HCT116 (cell line): ENCODE data around the gene MIB2.
"Not testable (repeated sequence)": the region's sequence is repeated elsewhere in the genome, so short reads cannot be mapped to it uniquely, and the experiment has no call there.

Source experiments
- EZH2 ChIP-seq: fragments of 200-600 bp; sonication (generic); IDR thresholded peaks from 2 replicates; pipeline ENCODE4 v1.6.1; 2017; ENCODE audit warnings: antibody characterized with exemption, mixed run types
- POLR2A ChIP-seq: IDR thresholded peaks from 2 replicates; pipeline ENCODE4 v1.7.0; 2011; ENCODE audit warnings: borderline replicate concordance; ENCODE audit not compliant: insufficient read depth, insufficient read length; ENCODE audit errors: extremely low read depth
- SIN3A ChIP-seq: IDR thresholded peaks from 2 replicates; pipeline ENCODE4 v1.6.1; 2012; ENCODE audit warnings: low read depth
- YY1 ChIP-seq: IDR thresholded peaks from 2 replicates; pipeline ENCODE4 v1.6.1; 2011; ENCODE audit warnings: low read length, low read depth, moderate library complexity, mild to moderate bottlenecking; ENCODE audit not compliant: insufficient replicate concordance; ENCODE audit errors: extremely low read depth
- TF ChIP-seq, protein P1 (sequence below), 3 experiments: fragments of 200-600 bp in 1 of 3; sonication (generic) in 1 of 3; IDR thresholded peaks in 2 of 3; conservative IDR thresholded peaks in 1 of 3; 2 replicates each; pipeline ENCODE4 v1.5.1; 2012 to 2017; ENCODE audit warnings: low read depth in 2 of 3, low read length in 2 of 3, antibody characterized with exemption in 1 of 3, borderline replicate concordance in 1 of 3, control low read depth in 1 of 3, mild to moderate bottlenecking in 1 of 3, mixed read lengths in 1 of 3, mixed run types in 1 of 3, moderate library complexity in 1 of 3; ENCODE audit not compliant: insufficient read depth in 1 of 3

DNA sequence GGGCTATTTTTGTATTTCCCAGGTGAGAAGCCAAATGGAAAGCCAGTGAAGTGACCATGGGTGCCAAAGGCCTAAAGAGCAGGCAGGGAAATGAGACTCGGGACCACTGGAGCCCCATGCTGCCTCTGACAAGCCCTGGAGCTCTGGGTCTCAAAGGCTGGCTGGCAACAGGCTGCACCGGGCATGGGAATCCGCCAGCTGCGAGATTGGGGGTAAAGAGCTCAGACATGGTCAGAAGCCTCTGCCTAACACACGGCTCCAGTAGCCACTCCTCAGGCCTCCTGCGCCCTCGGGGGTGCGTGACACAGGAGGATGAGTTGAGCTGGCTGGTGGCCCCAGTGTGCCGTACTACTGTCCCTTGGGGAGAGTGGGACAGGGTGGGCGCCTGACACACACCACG, 49.0 kb downstream of the MIB2 start:
- TF ChIP-seq SIN3A, EZH2, YY1, POLR2A: not testable (repeated sequence)
- TF ChIP-seq, protein P1, sequence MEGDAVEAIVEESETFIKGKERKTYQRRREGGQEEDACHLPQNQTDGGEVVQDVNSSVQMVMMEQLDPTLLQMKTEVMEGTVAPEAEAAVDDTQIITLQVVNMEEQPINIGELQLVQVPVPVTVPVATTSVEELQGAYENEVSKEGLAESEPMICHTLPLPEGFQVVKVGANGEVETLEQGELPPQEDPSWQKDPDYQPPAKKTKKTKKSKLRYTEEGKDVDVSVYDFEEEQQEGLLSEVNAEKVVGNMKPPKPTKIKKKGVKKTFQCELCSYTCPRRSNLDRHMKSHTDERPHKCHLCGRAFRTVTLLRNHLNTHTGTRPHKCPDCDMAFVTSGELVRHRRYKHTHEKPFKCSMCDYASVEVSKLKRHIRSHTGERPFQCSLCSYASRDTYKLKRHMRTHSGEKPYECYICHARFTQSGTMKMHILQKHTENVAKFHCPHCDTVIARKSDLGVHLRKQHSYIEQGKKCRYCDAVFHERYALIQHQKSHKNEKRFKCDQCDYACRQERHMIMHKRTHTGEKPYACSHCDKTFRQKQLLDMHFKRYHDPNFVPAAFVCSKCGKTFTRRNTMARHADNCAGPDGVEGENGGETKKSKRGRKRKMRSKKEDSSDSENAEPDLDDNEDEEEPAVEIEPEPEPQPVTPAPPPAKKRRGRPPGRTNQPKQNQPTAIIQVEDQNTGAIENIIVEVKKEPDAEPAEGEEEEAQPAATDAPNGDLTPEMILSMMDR (IDR thresholded peaks at IDR 0.05 in 2 of 3, conservative IDR thresholded peaks at IDR 0.05 in 1 of 3; ENCODE audit: borderline replicate concordance in 1 of 3, insufficient read depth in 1 of 3, low read depth in 2 of 3, low read length in 2 of 3) = not testable (repeated sequence)
